Suprapubic skin (tissue), 3 donors: ENCODE measurements around the gene SEMA5A.

Experiments used
- CTCF ChIP-seq, 2 donors: fragments of 200-600 bp in 1 of 2; fragments of 450-650 bp in 1 of 2; sonication (generic) in 1 of 2; IDR thresholded peaks; one replicate each; pipeline ENCODE4 v1.5.1; 2016 to 2019; ENCODE audit warnings: antibody characterized with exemption in 2 of 2, mild to moderate bottlenecking in 1 of 2, moderate library complexity in 1 of 2
- POLR2A ChIP-seq, 2 donors: fragments of 450-650 bp; IDR thresholded peaks; one replicate each; pipeline ENCODE4 v1.6.1; 2017; ENCODE audit warnings: antibody characterized with exemption in 2 of 2, mild to moderate bottlenecking in 2 of 2, moderate library complexity in 2 of 2

GRCh38 chr5:9198394-9198793 lies 347.5 kb downstream of the SEMA5A start:
- TF ChIP-seq POLR2A (IDR thresholded peaks at IDR 0.05) (no peak), CTCF (IDR thresholded peaks at IDR 0.05) (no peak)
